T-helper 2 cell (primary cell): Measurements from ENCODE around the gene HOOK2.

Source experiments
- DNase-seq, 5 experiments: peaks; one replicate each; pipeline versions ENCODE4 v3.0.0 to v3.0.0-alpha.2; 2012 to 2022

Gene HOOK2

DNA sequence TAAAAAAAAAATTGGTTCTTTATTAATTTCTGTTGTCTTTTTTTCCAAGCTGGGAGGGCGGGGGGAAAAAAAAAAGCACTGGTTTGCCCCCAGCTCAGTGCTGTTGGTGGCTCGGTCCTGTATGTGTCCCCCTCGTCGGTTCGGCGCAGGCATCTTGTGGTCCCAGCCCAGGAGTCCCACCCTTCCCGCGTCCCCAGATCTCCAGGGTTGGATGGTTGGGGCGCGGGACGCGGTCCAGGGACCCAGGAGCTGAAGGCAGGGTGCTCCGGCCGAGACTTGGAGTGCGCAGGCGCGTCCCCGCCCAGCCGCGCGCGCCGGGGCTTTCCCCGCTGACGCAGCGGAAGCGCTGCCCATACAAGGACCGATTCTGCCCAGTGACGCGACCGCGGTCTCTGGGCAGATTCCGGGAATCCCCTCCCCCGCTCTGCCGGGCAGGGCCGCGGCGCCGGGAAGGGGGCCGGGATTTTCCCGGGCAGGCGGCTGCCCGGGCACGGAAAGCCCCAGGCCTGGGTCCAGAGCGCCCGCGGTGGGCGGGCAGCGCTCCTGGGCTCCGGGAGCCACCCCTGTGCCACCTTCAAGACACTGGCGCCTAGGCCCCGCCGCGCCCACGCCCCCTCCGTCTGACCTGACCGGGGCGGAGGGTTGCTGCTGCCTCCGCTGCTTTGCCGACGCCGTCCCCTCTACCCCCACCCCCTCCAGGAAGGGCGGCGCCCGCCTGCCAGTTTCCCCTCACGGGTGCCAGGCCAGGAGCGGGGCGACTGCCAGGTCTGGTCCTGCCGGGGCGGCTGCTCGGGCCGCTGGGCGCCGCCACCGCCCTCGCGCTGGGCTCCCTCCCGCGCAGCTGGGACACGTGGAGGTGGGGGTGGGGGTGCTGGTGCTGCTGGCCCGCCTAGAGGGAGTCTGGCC is 18.2 kb upstream of the HOOK2 start:
- peak; percentile 85 to 97 (median 91) for DNase-seq

DNA sequence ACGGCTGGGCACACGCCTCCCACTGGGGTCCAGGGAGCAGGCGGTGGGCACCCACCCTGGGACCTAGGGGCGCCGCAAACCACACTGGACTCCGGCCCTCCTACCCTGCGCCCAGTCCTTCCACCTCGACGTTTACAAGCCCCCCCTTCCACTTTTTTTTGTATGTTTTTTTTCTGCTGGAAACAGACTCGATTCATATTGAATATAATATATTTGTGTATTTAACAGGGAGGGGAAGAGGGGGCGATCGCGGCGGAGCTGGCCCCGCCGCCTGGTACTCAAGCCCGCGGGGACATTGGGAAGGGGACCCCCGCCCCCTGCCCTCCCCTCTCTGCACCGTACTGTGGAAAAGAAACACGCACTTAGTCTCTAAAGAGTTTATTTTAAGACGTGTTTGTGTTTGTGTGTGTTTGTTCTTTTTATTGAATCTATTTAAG is 17.5 kb upstream of the HOOK2 start:
- DNase-seq, result peak in 1 of 5 experiments; percentile 55

GRCh38 chr19:12792051-12792852 is 16.9 kb upstream of the HOOK2 start:
- DNase-seq, result peak; percentile 42 to 92 (median 63)

- DNase-seq, result peak; percentile 93 to 98 (median 97)
Observed at GRCh38 chr19:12791345-12792050, 16.1 kb upstream of the HOOK2 start, which contains the start of gene JUNB. Gene JUNB, plus strand, starts transcription at chr19:12791486. Its CDS starts 286 bp downstream, at chr19:12791772.

DNA sequence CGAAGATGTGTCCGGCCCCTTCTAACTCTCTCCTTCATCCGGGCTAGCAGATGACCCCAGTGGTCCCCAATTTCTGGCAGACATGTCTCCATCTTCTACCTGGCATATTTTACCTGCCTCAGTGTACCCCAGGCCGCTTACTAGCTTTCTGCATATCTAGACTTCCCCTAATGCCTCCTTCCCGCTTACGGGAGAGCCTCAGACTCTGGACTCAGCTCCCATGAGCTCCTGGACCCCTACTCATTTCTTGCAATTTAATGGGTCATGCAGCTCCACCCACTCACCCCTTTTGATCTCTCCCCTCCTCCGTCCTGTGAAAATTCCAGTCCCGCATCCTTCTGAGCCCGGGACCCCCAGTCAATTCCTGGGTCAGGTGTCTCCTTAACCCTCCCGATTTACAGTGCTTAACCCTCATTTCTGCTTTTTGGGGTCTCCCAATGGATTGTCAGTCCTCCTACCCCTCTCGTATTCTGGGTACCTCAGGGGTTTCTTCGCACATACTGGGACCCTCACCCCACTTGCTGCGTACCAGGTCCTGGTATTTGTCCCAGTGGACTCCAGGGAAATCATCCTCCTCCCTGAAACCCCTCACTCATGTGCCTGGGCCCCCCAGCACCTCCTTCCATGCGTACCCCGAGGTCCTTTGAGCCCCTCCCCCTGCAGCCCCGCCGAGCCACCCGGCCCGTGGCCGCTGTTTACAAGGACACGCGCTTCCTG is 15.4 kb upstream of the HOOK2 start:
- DNase-seq, result no peak

DNA sequence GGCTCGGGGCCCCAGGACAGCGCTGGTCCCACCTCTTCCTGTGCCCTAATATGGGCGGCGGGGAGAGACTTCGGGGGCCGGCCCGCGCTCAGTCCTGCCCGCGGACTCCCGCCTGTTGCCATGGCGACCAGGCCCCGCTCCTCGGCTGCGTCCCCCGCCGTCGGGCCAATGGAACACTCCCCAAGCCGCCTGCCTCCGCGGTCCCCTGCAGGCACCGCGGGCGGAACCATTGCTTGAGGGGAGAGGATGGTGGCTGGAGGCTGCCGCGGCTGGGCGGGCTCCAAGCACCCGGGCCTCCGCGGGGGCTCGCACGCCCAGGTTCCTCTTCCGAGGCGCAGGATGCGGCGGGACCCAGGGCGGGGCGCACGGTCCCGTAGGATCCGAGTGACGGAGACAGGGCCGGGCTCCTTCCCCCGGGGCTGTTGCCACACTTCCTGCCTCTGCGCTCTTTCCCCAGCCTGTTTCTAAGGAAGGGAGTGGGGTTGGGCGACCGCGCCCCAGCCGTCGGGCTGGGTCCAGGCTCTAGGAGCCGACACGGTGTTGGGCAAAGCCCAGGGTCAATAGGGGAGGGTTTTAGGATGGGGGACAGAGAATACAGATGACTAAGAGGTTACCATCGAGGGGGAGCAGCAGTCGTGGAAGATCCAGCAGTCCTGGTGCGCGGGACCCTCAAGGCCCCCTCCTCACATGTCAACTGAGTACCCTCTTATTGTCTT is 14.7 kb upstream of the HOOK2 start:
- peak; percentile 81 to 98 (median 89) for DNase-seq

GRCh38 chr19:12789098-12789903 is 13.9 kb upstream of the HOOK2 start:
- peak in 2 of 5 experiments; percentile 28 to 38 for DNase-seq

GRCh38 chr19:12788682-12789097 is 13.3 kb upstream of the HOOK2 start:
- DNase-seq, result peak in 3 of 5 experiments; percentile 45 to 63 (median 53)

DNA sequence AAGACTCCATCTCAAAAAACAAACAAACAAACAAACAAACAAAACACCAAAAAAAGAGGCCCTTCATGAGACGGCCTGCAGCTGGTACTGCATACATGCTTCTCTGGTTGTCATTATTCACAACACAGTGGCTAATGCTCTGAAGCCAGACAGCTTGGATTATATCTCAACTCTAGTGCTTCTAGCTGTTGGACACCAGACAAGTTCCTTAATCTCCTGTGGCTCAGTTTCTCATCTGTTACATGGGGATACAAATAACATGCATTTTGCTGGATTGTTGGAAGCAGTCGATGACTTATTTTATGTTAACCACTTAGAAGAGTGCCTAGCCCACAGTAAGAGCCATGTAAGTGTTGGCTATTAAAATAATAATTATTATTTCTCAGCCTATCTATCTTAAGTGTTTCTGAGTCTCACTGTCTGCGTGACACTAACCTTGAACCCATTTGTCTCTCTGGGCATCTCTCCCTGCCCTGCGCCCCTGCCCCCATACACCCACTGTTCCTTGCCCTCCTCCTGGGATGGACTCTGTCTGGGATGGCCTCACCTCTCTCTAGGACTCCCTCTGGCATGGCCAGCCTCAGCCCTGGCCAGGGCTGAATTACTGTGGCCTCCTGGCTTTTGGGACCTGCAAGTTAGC is 12.8 kb upstream of the HOOK2 start:
- no peak for DNase-seq

DNA sequence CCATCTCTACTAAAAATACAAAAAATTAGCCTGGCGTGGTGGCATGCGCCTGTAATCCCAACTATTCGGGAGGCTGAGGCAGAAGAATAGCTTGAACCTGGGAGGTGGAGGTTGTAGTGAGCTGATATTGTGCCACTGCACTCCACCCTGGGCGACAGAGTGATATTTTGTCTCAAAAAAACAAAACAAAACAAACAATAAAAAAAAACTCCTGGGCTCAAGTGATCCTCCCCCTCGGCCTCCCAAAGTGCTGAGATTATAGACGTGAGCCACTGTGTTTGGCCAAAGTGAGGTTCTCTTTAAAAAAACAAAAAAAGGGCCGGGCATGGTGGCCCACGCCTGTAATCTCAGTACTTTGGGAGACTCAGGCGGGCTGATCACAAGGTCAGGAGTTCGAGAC is 12.1 kb upstream of the HOOK2 start:
- DNase-seq, result no peak

GRCh38 chr19:12786952-12787351 is 11.6 kb upstream of the HOOK2 start:
- DNase-seq, result no peak

DNA sequence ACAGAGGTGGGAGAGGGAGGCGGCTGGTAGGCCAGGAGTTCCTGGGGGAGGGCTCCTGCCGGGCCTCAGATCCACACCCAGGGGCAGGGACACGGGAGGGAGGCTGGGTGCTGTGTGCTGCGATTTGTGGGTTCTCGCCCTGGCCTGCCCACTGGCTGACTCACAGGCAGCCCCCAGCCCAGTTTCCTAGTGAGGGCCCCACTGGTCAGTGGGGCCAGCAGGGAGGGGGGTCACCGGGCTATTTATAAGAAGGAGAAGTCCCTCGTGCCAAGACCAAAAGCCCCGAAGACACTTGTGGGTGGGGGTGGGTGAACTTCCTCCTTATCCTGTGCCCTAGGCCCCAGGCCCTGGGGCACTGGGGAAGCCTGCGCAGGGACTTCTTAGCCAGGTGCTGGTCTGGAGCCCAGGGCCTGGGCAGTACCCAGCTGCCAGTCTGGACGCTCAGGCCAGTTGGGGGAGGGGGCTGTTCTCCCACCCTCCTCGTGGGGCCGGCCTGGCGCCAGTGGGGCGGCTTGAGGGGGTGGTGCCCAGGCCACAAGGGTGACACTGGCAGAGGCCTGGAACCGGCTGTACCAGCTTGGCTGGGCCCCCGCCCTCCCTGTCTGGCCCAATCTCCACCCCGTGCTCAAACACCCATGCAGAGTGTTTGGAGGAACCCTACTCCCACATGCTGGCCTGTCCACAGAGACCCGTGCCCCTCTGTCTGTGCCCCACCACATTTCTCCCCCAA is 11.0 kb upstream of the HOOK2 start:
- DNase-seq, result no peak

GRCh38 chr19:12785431-12786031 is 10.2 kb upstream of the HOOK2 start:
- no peak for DNase-seq

GRCh38 chr19:12784871-12785430 is 9.6 kb upstream of the HOOK2 start:
- peak in 2 of 5 experiments; percentile 74 to 95 for DNase-seq

- peak in 1 of 5 experiments; percentile 86 for DNase-seq
Observed at GRCh38 chr19:12784394-12784870, 9.1 kb upstream of the HOOK2 start.

GRCh38 chr19:12783849-12784393 is 8.6 kb upstream of the HOOK2 start:
- DNase-seq, result peak in 1 of 5 experiments; percentile 50

DNA sequence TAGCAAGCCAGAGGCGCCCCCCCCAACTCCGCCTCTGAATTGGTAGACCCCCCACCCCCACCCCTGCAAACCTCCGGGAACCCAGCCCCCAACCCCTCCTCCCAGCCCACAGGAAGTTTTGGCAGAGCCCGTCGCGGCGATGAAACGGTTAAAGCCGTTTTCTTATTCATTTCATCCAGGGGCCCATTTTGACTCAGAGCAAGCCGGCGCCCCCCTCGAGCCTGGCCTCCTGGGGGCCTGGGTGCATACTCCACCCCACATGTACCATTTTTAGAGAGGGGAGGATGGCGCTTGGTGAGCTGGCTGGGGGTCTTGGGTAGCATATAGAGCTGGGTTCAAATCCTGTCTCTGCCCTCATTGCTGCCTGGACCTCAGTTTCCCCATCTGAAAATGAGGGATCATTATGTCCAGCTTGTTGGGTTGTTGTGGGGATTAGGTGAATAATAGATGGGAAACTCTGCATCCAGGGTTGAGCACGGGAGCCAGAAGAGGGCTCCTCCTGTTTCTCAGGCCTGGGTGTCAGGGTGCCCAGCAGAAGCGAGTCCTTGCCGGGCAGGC is 8.0 kb upstream of the HOOK2 start:
- DNase-seq, result peak in 1 of 5 experiments; percentile 88
